ENCODE results near the gene SLC6A9. TPM values are rescaled to one million over a fixed set of nuclear protein-coding genes. Genes with fewer than 3 reads are reported as not detected.

Gene SLC6A9
- total RNA-seq, 3 donors from 2014 or later: 14.3 to 25.0 (median 18.3) TPM

GRCh38 chr1:43957407-43958040, 73.7 kb downstream of the SLC6A9 start:
- Mint-ChIP-seq H3K4me3 (no peak overlapping the region), H3K4me1 (ENCODE audit: low read depth) (no peaks in the 10 kb centered on the region), H3K36me3 (ENCODE audit: insufficient read depth) (peaks cover 27% of the 10 kb centered on the region), H3K27me3 (ENCODE audit: low read depth) (no peaks in the 10 kb centered on the region), H3K9me3 (no peaks in the 10 kb centered on the region)
- DNase-seq: no peak
- ATAC-seq: no peak

GRCh38 chr1:43956234-43956633, 75.0 kb downstream of the SLC6A9 start:
- ATAC-seq: no peak
- H3K9me3 Mint-ChIP-seq: no peaks in the 10 kb centered on the region
- H3K36me3 Mint-ChIP-seq (ENCODE audit: insufficient read depth): peaks cover 20% of the 10 kb centered on the region

GRCh38 chr1:43954036-43954435, 77.2 kb downstream of the SLC6A9 start:
- peaks cover 22% of the 10 kb centered on the region for H3K36me3 Mint-ChIP-seq (ENCODE audit: insufficient read depth)
- no peaks in the 10 kb centered on the region for H3K9me3 Mint-ChIP-seq
- DNase-seq: no peak
- H3K4me1 Mint-ChIP-seq (ENCODE audit: low read depth): peaks cover 12% of the 10 kb centered on the region
- ATAC-seq: no peak
- no peak overlapping the region for H3K4me3 Mint-ChIP-seq
- H3K27me3 Mint-ChIP-seq (ENCODE audit: low read depth): no peaks in the 10 kb centered on the region

More at GRCh38 chr1:43956234-43956633, 75.0 kb downstream of the SLC6A9 start:
- Mint-ChIP-seq H3K4me1 (ENCODE audit: low read depth) (no peaks in the 10 kb centered on the region), H3K4me3 (no peak overlapping the region), H3K27me3 (ENCODE audit: low read depth) (no peaks in the 10 kb centered on the region)
- DNase-seq: no peak

- no peaks in the 10 kb centered on the region for H3K9me3 Mint-ChIP-seq
- no peak for DNase-seq
- ATAC-seq: no peak
- no peak overlapping the region for H3K4me3 Mint-ChIP-seq
- H3K27me3 Mint-ChIP-seq (ENCODE audit: low read depth): no peaks in the 10 kb centered on the region
- peaks cover 19% of the 10 kb centered on the region for H3K4me1 Mint-ChIP-seq (ENCODE audit: low read depth)
- peaks cover 18% of the 10 kb centered on the region for H3K36me3 Mint-ChIP-seq (ENCODE audit: insufficient read depth)
Measured at GRCh38 chr1:43953361-43953760, 77.9 kb downstream of the SLC6A9 start.

DNA sequence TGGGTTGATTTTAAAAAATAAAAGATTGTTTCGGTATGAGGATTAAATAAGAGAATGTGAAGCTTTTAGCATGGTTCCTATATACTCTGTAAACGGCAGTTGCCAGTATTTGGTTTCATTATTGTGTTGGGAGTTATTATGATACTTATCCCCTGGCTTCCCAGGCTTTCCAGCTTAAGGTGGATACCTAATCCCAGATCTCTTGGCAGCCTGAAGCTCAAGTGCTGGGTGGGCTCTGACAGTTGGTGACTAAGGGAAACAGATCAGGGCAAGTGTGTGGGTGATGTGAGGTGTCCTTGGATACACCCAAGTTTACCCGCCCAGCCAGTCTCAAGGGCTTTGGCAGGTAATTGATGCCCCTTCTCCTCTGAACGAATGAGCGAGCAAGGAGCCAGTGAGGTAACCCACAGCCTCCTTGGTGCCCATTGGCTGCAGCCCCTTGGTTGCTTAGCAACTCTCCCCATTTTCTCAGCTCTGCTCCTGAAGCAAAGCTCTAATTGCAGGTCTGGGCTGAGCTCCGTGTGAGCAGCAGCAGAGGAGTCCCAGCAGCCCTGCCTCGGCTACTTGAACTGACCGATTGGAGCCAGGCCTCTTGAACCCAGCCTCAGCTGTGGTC, 78.4 kb downstream of the SLC6A9 start:
- no peak for ATAC-seq
- Mint-ChIP-seq H3K4me1 (ENCODE audit: low read depth) (peaks cover 24% of the 10 kb centered on the region), H3K4me3 (no peak overlapping the region)

GRCh38 chr1:43951021-43951985, 80.0 kb downstream of the SLC6A9 start:
- DNase-seq (no peak), ATAC-seq (no peak)
- no peak overlapping the region for H3K4me3 Mint-ChIP-seq
- peaks cover 29% of the 10 kb centered on the region for H3K4me1 Mint-ChIP-seq (ENCODE audit: low read depth)
- peaks cover 9% of the 10 kb centered on the region for H3K36me3 Mint-ChIP-seq (ENCODE audit: insufficient read depth)
- no peaks in the 10 kb centered on the region for H3K9me3 Mint-ChIP-seq
- H3K27me3 Mint-ChIP-seq (ENCODE audit: low read depth): no peaks in the 10 kb centered on the region

More for the DNA sequence above, 78.4 kb downstream of the SLC6A9 start:
- peaks cover 13% of the 10 kb centered on the region for H3K36me3 Mint-ChIP-seq (ENCODE audit: insufficient read depth)
- no peaks in the 10 kb centered on the region for H3K9me3 Mint-ChIP-seq
- no peaks in the 10 kb centered on the region for H3K27me3 Mint-ChIP-seq (ENCODE audit: low read depth)
- DNase-seq: no peak

DNA sequence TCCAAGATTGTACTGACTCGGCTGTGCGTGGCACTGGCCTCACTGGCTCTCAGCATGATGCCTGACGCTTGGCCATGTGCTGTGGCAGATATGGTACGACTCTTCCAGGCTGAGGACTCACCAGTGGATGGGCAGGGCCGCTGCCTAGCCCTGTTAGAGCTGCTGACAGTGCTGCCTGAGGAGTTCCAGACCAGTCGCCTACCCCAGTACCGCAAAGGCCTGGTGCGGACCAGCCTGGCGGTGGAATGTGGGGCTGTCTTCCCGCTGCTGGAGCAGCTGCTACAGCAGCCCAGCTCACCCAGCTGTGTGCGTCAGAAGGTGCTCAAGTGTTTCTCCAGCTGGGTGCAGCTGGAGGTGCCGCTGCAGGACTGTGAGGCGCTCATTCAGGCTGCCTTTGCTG, 81.6 kb downstream of the SLC6A9 start:
- H3K4me3 Mint-ChIP-seq: no peak overlapping the region
- no peaks in the 10 kb centered on the region for H3K27me3 Mint-ChIP-seq (ENCODE audit: low read depth)
- ATAC-seq (no peak), DNase-seq (no peak)
- H3K9me3 Mint-ChIP-seq: no peaks in the 10 kb centered on the region
- H3K36me3 Mint-ChIP-seq (ENCODE audit: insufficient read depth): peaks cover 12% of the 10 kb centered on the region
- H3K4me1 Mint-ChIP-seq (ENCODE audit: low read depth): peaks cover 43% of the 10 kb centered on the region

DNA sequence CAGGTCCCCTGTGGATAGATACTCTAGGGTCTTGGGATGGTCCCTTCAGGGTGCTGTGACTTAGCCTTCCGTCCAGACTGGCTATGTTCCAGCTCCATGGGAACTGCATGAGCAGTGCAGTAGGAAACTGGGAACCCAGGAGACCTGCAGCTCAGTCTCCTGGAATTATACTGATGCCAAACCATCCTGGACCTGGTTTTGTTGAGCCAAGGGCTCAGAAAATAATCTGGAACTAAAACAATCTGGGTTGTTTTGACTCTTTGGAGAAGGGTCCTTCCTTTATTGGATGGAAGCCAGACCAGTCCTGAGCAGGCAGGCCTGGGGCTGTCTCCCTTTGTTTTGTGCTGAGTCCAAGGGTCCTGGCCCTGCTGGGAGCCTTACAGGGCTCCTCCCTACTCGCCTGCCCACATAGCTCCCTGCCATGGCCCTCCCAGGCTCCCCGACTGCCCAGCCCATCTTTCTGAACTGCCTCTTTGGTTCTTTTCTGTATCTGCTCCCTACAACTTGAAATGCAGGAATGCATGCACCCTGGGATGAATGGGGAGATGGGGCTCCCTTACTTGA, 83.3 kb downstream of the SLC6A9 start:
- H3K4me3 Mint-ChIP-seq: peak overlapping the region; percentile 93
- DNase-seq (no peak), ATAC-seq (no peak)
- H3K4me1 Mint-ChIP-seq (ENCODE audit: low read depth): peaks cover 50% of the 10 kb centered on the region
- peaks cover 15% of the 10 kb centered on the region for H3K36me3 Mint-ChIP-seq (ENCODE audit: insufficient read depth)
- no peaks in the 10 kb centered on the region for H3K27me3 Mint-ChIP-seq (ENCODE audit: low read depth)
- no peaks in the 10 kb centered on the region for H3K9me3 Mint-ChIP-seq

DNA sequence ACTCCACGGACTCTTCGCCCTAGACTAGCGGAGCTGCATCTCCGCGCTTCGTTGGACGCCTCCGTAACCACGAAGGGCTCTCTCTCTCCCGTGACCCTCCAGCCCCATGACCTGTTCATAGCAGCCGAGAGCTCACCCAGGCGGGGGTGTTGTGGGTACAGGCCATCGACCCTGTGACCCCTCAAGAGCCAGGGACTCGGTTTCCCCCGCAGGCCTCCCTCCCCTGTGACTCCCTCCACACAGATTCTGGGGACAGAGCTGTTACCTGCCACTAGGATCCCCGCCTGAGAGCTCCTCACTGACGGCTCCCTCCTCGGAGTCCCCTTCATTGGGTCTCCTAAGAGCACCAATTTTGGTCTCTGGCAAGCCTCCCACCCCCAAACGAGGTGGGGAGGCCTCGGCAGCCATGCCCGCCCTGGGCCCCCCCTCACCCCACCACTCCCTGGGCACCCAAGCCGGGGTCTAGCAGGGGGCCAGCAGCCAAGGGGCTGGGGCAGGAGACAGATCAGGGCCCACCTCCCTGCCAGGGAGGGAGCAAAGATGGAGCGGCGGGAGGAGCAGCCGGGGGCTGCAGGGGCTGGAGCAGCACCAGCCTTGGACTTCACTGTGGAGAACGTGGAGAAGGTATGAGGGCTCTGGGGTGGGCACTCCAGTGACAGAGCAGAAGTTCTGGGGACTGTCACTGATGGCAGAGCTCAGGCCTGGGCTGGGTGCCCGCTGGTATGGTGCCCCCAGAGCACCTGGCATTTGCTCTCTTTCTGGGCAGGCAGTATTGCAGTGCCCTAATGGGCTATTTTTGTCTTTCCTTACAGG, 84.0 kb downstream of the SLC6A9 start:
- no peaks in the 10 kb centered on the region for H3K27me3 Mint-ChIP-seq (ENCODE audit: low read depth)
- peaks cover 52% of the 10 kb centered on the region for H3K4me1 Mint-ChIP-seq (ENCODE audit: low read depth)
- peaks cover 17% of the 10 kb centered on the region for H3K36me3 Mint-ChIP-seq (ENCODE audit: insufficient read depth)
- ATAC-seq: peak; percentile 2
- peak overlapping the region; percentile 93 for H3K4me3 Mint-ChIP-seq
- no peak for DNase-seq
- no peaks in the 10 kb centered on the region for H3K9me3 Mint-ChIP-seq

Other genes with a start within 250 kb of the SLC6A9 start
- under 1 TPM; 0.33 to 0.45 (median 0.40) TPM for gene ARTN, start 97.7 kb downstream of the SLC6A9 start, total RNA-seq
- gene IPO13, start 84.5 kb downstream of the SLC6A9 start, total RNA-seq: 10 to 100 TPM; 27.5 to 31.9 (median 28.2) TPM
- 100 to 1,000 TPM; 128 to 151 (median 145) TPM for gene DPH2, start 61.5 kb downstream of the SLC6A9 start, total RNA-seq
- gene ATP6V0B, start 56.5 kb downstream of the SLC6A9 start, total RNA-seq: 100 to 1,000 TPM; 202 to 210 (median 209) TPM
- 10 to 100 TPM; 32.1 to 35.1 (median 33.7) TPM for gene B4GALT2, start 52.3 kb downstream of the SLC6A9 start, total RNA-seq
- gene CCDC24, start 39.9 kb downstream of the SLC6A9 start, total RNA-seq: 1 to 10 TPM; 1.0 to 1.8 (median 1.2) TPM
- not detected for gene KLF17, start 87.4 kb upstream of the SLC6A9 start, total RNA-seq
- gene KLF18, start 110.2 kb upstream of the SLC6A9 start, total RNA-seq: not detected
- 10 to 100 TPM; 40.4 to 50.5 (median 43.2) TPM for gene DMAP1, start 182.0 kb upstream of the SLC6A9 start, total RNA-seq